Stimulated activated CD8-positive, alpha-beta memory T cell treated with anti-CD3 and anti-CD28 coated beads, Interleukin-4, amount 100 ng/mL, for 1 hour (primary cell): ENCODE data around the gene TCF15.
"Not testable (repeated sequence)": the region's sequence is repeated elsewhere in the genome, so short reads cannot be mapped to it uniquely, and the experiment has no call there.

ENCODE experiments used
- DNase-seq, 2 donors: peaks; one replicate each; pipeline ENCODE4 v3.0.0-alpha.2; 2020; ENCODE audit warnings: low read depth in 2 of 2, low spot score in 1 of 2

Gene TCF15

GRCh38 chr20:642398-643174, 32.5 kb upstream of the TCF15 start:
- no peak for DNase-seq

GRCh38 chr20:642013-642397, 31.9 kb upstream of the TCF15 start:
- not testable (repeated sequence) for DNase-seq

- no peak for DNase-seq
Observed at GRCh38 chr20:641516-641875, 31.4 kb upstream of the TCF15 start.

- no peak for DNase-seq
Observed at GRCh38 chr20:640674-641515, 30.8 kb upstream of the TCF15 start.

GRCh38 chr20:638579-638978, 28.5 kb upstream of the TCF15 start:
- DNase-seq = no peak

GRCh38 chr20:637559-637958, 27.4 kb upstream of the TCF15 start:
- DNase-seq = no peak

- DNase-seq = no peak
Observed at GRCh38 chr20:635893-636338, 25.8 kb upstream of the TCF15 start.

GRCh38 chr20:635028-635892, 25.2 kb upstream of the TCF15 start:
- DNase-seq = no peak

GRCh38 chr20:634148-634925, 24.2 kb upstream of the TCF15 start:
- DNase-seq = no peak

GRCh38 chr20:631101-631500, 21.0 kb upstream of the TCF15 start:
- DNase-seq = no peak

- DNase-seq = no peak
Observed at GRCh38 chr20:626579-626978, 16.5 kb upstream of the TCF15 start.

GRCh38 chr20:625360-625932, 15.3 kb upstream of the TCF15 start:
- DNase-seq = no peak

- no peak for DNase-seq
Observed at GRCh38 chr20:623704-624103, 13.6 kb upstream of the TCF15 start.

GRCh38 chr20:623021-623420, 12.9 kb upstream of the TCF15 start:
- DNase-seq = no peak

- no peak for DNase-seq
Observed at GRCh38 chr20:622161-622560, 12.1 kb upstream of the TCF15 start.

GRCh38 chr20:621125-621756, 11.1 kb upstream of the TCF15 start:
- no peak for DNase-seq

GRCh38 chr20:620246-620645, 10.1 kb upstream of the TCF15 start:
- no peak for DNase-seq

- DNase-seq = no peak
Observed at GRCh38 chr20:618980-619379, 8.9 kb upstream of the TCF15 start.

- DNase-seq = no peak
Observed at GRCh38 chr20:617934-618690, 8.0 kb upstream of the TCF15 start.
